H1 (cell line): Measurements from ENCODE around the gene RNPS1. TPM values are rescaled to one million over a fixed set of nuclear protein-coding genes. Genes with fewer than 3 reads are reported as not detected.

Source experiments
- CTCF ChIA-PET: fragments of 300-600 bp; sonication (Branson Sonifier 250); formaldehyde crosslinking; loops from one replicate; lab custom pipeline; 2021; ENCODE audit not compliant: partially characterized antibody; lab: Charles Lee
- POLR2A ChIA-PET: fragments of 300-600 bp; sonication (Branson Sonifier 250); formaldehyde crosslinking; loops from one replicate; lab custom pipeline; 2021; ENCODE audit warnings: inconsistent platforms; ENCODE audit not compliant: partially characterized antibody; lab: Charles Lee
- DNase-seq, 2 experiments: peaks; one replicate each; pipeline versions ENCODE4 v3.0.0 to v3.0.0-alpha.2; 2010 to 2022; ENCODE audit warnings: low spot score in 2 of 2, low read depth in 1 of 2, mixed read lengths in 1 of 2
- FAIRE-seq: peaks from 2 replicates; lab custom pipeline; 2011; peaks lifted over from hg19 to GRCh38; lab: Jason Lieb, UNC
- H2AFZ ChIP-seq: 2 replicates; pipeline ENCODE4 v1.8.1; 2012; ENCODE audit warnings: low read length, inconsistent platforms
- H2AK5ac ChIP-seq: 2 replicates; pipeline ENCODE4 v1.6.1; 2013; ENCODE audit warnings: low read depth, low read length
- H2BK120ac ChIP-seq: replicated peaks from 2 replicates; pipeline ENCODE3; 2013; ENCODE audit warnings: low read depth, low read length, inconsistent platforms
- H2BK12ac ChIP-seq: 2 replicates; pipeline ENCODE4 v1.6.1; 2013; ENCODE audit warnings: low read depth, low read length
- H2BK15ac ChIP-seq: 2 replicates; pipeline ENCODE4 v1.6.1; 2013; ENCODE audit warnings: low read length
- H2BK20ac ChIP-seq: 2 replicates; pipeline ENCODE4 v1.6.1; 2013; ENCODE audit warnings: low read length
- H2BK5ac ChIP-seq: 2 replicates; pipeline ENCODE4 v1.6.1; 2013; ENCODE audit warnings: low read depth, low read length
- H3K14ac ChIP-seq: 2 replicates; pipeline ENCODE4 v1.6.1; 2013; ENCODE audit warnings: inconsistent platforms; ENCODE audit not compliant: insufficient read length
- H3K18ac ChIP-seq: 2 replicates; pipeline ENCODE4 v1.6.1; 2013; ENCODE audit warnings: low read length; ENCODE audit errors: extremely low read depth
- H3K23ac ChIP-seq: 2 replicates; pipeline ENCODE4 v1.6.1; 2013; ENCODE audit warnings: inconsistent platforms; ENCODE audit not compliant: insufficient read length
- H3K23me2 ChIP-seq: 2 replicates; pipeline ENCODE4 v1.6.1; 2013; ENCODE audit warnings: low read depth, low read length
- H3K27ac ChIP-seq: 2 replicates; pipeline ENCODE4 v1.6.1; 2011; ENCODE audit warnings: low read depth, low read length, inconsistent platforms
- H3K27me3 ChIP-seq, 4 experiments: replicated peaks in 1 of 4; 1 replicate in 1 of 4; 2 replicates in 3 of 4; pipeline versions ENCODE4 v1.6.1 to v1.8.1; 2011 to 2013; ENCODE audit warnings: low read length in 3 of 4, mild to moderate bottlenecking in 3 of 4, inconsistent platforms in 2 of 4, mixed read lengths in 2 of 4, moderate library complexity in 1 of 4; ENCODE audit not compliant: control insufficient read depth in 3 of 4, insufficient read depth in 3 of 4; ENCODE audit errors: extremely low read depth in 1 of 4
- H3K36me3 ChIP-seq, 4 experiments: 2 replicates each; pipeline versions ENCODE4 v1.6.1 to v1.8.1; 2011 to 2013; ENCODE audit warnings: mild to moderate bottlenecking in 4 of 4, low read length in 3 of 4, moderate library complexity in 2 of 4, control low read depth in 1 of 4, inconsistent platforms in 1 of 4; ENCODE audit not compliant: insufficient read depth in 4 of 4, control insufficient read depth in 2 of 4
- H3K4ac ChIP-seq: replicated peaks from 2 replicates; pipeline ENCODE3; 2013; ENCODE audit warnings: low read length, low read depth, mixed read lengths, inconsistent platforms; ENCODE audit not compliant: insufficient read length
- H3K4me1 ChIP-seq, 4 experiments: replicated peaks in 1 of 4; 1 replicate in 1 of 4; 2 replicates in 3 of 4; pipeline versions ENCODE4 v1.6.1 to v1.8.1; 2011 to 2013; ENCODE audit warnings: low read length in 3 of 4, inconsistent platforms in 2 of 4, mixed read lengths in 1 of 4; ENCODE audit not compliant: insufficient read depth in 4 of 4, control insufficient read depth in 3 of 4
- H3K4me2 ChIP-seq, 2 experiments: 2 replicates each; pipeline versions ENCODE4 v1.6.1 to v1.8.1; 2011 to 2013; ENCODE audit warnings: low read depth in 2 of 2, low read length in 2 of 2, control low read depth in 1 of 2, inconsistent platforms in 1 of 2, mild to moderate bottlenecking in 1 of 2; ENCODE audit not compliant: insufficient read depth in 1 of 2
- H3K4me3 ChIP-seq, 4 experiments: fragments of 200-600, 300-600 bp in 1 of 4; sonication (generic), shearing (Covaris generic), sonication (Bioruptor Twin) in 1 of 4; 2 replicates each; pipeline versions ENCODE4 v1.5.1 to v1.8.1; 2011 to 2016; ENCODE audit warnings: low read length in 4 of 4, low read depth in 3 of 4, control low read depth in 2 of 4, inconsistent platforms in 2 of 4, mild to moderate bottlenecking in 2 of 4, mixed read lengths in 1 of 4, moderate library complexity in 1 of 4; ENCODE audit not compliant: insufficient read depth in 2 of 4; ENCODE audit errors: extremely low read depth in 1 of 4
- H3K56ac ChIP-seq: replicated peaks from 2 replicates; pipeline ENCODE3; 2013; ENCODE audit warnings: low read depth, mild to moderate bottlenecking, mixed read lengths, low read length, inconsistent platforms; ENCODE audit not compliant: insufficient read length
- H3K79me1 ChIP-seq: 2 replicates; pipeline ENCODE4 v1.6.1; 2013; ENCODE audit warnings: low read depth, low read length, control low read depth
- H3K79me2 ChIP-seq, 2 experiments: 2 replicates each; pipeline versions ENCODE4 v1.6.1 to v1.8.1; 2012 to 2013; ENCODE audit warnings: low read length in 2 of 2, mild to moderate bottlenecking in 2 of 2, inconsistent platforms in 1 of 2; ENCODE audit not compliant: insufficient read depth in 2 of 2, control insufficient read depth in 1 of 2
- H3K9ac ChIP-seq, 4 experiments: replicated peaks in 1 of 4; 1 replicate in 1 of 4; 2 replicates in 3 of 4; pipeline versions ENCODE4 v1.6.1 to v1.8.1; 2011 to 2013; ENCODE audit warnings: low read depth in 3 of 4, low read length in 3 of 4, control low read depth in 2 of 4, mild to moderate bottlenecking in 2 of 4, moderate library complexity in 2 of 4, inconsistent platforms in 1 of 4; ENCODE audit errors: extremely low read depth in 1 of 4
- H3K9me3 ChIP-seq, 2 experiments: 2 replicates each; pipeline versions ENCODE4 v1.6.1 to v1.8.1; 2012 to 2013; ENCODE audit warnings: mild to moderate bottlenecking in 2 of 2, moderate library complexity in 2 of 2, control low read depth in 1 of 2, inconsistent platforms in 1 of 2, low read depth in 1 of 2, low read length in 1 of 2, mixed read lengths in 1 of 2; ENCODE audit not compliant: insufficient read depth in 2 of 2
- H4K20me1 ChIP-seq, 2 experiments: replicated peaks in 1 of 2; 2 replicates each; pipeline versions ENCODE3 to v1.8.1; 2011 to 2013; ENCODE audit warnings: inconsistent platforms in 2 of 2, low read length in 2 of 2, mild to moderate bottlenecking in 1 of 2; ENCODE audit not compliant: insufficient read depth in 2 of 2, control insufficient read depth in 1 of 2
- H4K5ac ChIP-seq: 2 replicates; pipeline ENCODE4 v1.6.1; 2013; ENCODE audit warnings: low read length, low read depth, mixed read lengths, inconsistent platforms; ENCODE audit not compliant: insufficient read length
- H4K8ac ChIP-seq: 2 replicates; pipeline ENCODE4 v1.8.0; 2013; ENCODE audit warnings: mild to moderate bottlenecking, moderate library complexity, low read length, inconsistent platforms; ENCODE audit not compliant: insufficient read depth; ENCODE audit errors: extremely low read depth
- H4K91ac ChIP-seq: replicated peaks from 2 replicates; pipeline ENCODE3; 2013; ENCODE audit warnings: low read length, mixed read lengths, inconsistent platforms; ENCODE audit not compliant: insufficient read length
- YY1 ChIP-seq: IDR thresholded peaks from 2 replicates; pipeline ENCODE4 v1.6.1; 2011; ENCODE audit warnings: low read depth, mild to moderate bottlenecking, low read length
- WGBS, 2 experiments: shearing (Covaris generic) in 1 of 2; methylation state at CpG; one replicate each; pipeline versions ENCODE4 v1.1.6 to v1.1.7; 2013 to 2015; ENCODE audit warnings: low lambda C conversion rate in 2 of 2, mixed read lengths in 2 of 2, inconsistent platforms in 1 of 2, low coverage in 1 of 2, missing lambda C conversion rate in 1 of 2; ENCODE audit not compliant: insufficient replicate concordance in 2 of 2, insufficient coverage in 1 of 2, insufficient read length in 1 of 2; ENCODE audit errors: extremely low coverage in 1 of 2, missing lambda C conversion rate in 1 of 2; 5-methylcytosine and 5-hydroxymethylcytosine counted together
- polyA plus RNA-seq, 7 experiments: library from polyadenylated mRNA; depleted of rRNA in 3 of 7; stranded (reverse) in 5 of 7; unstranded in 2 of 7; fragments of >200 nt in 5 of 7; fragments of 200-250 nt in 2 of 7; gene quantifications; 1 replicate in 5 of 7; 2 replicates in 1 of 7; 4 replicates in 1 of 7; pipeline versions ENCODE4 v1.2.1 to v1.2.3, GENCODE V29; 2011 to 2013; ENCODE audit warnings: missing spikeins in 2 of 7, mixed read lengths in 2 of 7
- total RNA-seq: library from RNA; stranded (reverse); fragmentation: NEBNext Ultra II Directional; extraction: Animal tissue kit (Norgen Biotek cat#: 25700); gene quantifications from 2 replicates; pipeline ENCODE4 v1.2.1, GENCODE V29; 2021

The RNPS1 gene
- total and polyA plus RNA-seq, 2 of the 8 experiments (the other 6 are each of a cell fraction or from before 2014, with no cell fraction given), result 330 to 350 TPM

GRCh38 chr16:2233046-2233775 lies 34.7 kb downstream of the RNPS1 start:
- H3K9ac ChIP-seq, result no peak overlapping the region
- H3K27me3 ChIP-seq, result peaks cover 4 to 19% (median 15%) of the 10 kb centered on the region in 4 experiments; a peak in 6 of 7 replicates
- TF ChIP-seq YY1, result no peak
- H4K20me1 ChIP-seq, result peaks cover 3 to 16% of the 10 kb centered on the region in 2 experiments
- 93% methylated on average over 24 of the region's 28 CpGs; no CpG with 5 or more reads in 1 of the 2 experiments for WGBS, 2 experiments
- H3K79me2 ChIP-seq, result no peaks in the 10 kb centered on the region; a peak in 1 of 4 replicates
- H3K4me1 ChIP-seq, result peaks cover 0 to 14% (median 8%) of the 10 kb centered on the region in 4 experiments; a peak in 5 of 7 replicates
- no peak for DNase-seq
- H2BK20ac ChIP-seq, result no peak overlapping the region
- H2BK120ac ChIP-seq, result no peak overlapping the region
- POLR2A ChIA-PET, result interaction anchor here (0.6 to 3.1 kb wide), 8 partner anchors 8 to 78 kb away, joined by 3 to 14 read pairs (median 4); partner anchors contain the start of genes E4F1, ECI1 and TRAF7
- no peaks in the 10 kb centered on the region for H3K9me3 ChIP-seq
- H4K5ac ChIP-seq, result no peak overlapping the region
- H3K14ac ChIP-seq, result no peak overlapping the region
- H3K4me2 ChIP-seq, result no peak overlapping the region
- no peak overlapping the region for H2BK12ac ChIP-seq
- no peak overlapping the region for H2AK5ac ChIP-seq
- no peaks in the 10 kb centered on the region for H3K79me1 ChIP-seq
- H2AFZ ChIP-seq, result no peak overlapping the region
- H3K56ac ChIP-seq, result no peak overlapping the region
- H3K4me3 ChIP-seq, result no peak overlapping the region
- H3K23me2 ChIP-seq, result peaks cover 14% of the 10 kb centered on the region; the same call in 1 of the 2 replicates
- H3K18ac ChIP-seq, result no peak overlapping the region
- H3K23ac ChIP-seq, result no peak overlapping the region
- no peak overlapping the region for H4K91ac ChIP-seq
- no peak for FAIRE-seq
- H3K36me3 ChIP-seq, result peaks cover 3 to 55% (median 6%) of the 10 kb centered on the region in 4 experiments; a peak in 5 of 8 replicates
- no peak overlapping the region for H3K4ac ChIP-seq
- CTCF ChIA-PET, result interaction anchor here (1.2 to 1.4 kb wide), 2 partner anchors 14 to 38 kb away, joined by 3 to 5 read pairs; no protein-coding TSS in a partner anchor
- H4K8ac ChIP-seq, result no peak overlapping the region
- H2BK15ac ChIP-seq, result no peak overlapping the region
- H3K27ac ChIP-seq, result no peak overlapping the region
- H2BK5ac ChIP-seq, result no peak overlapping the region
